ENCODE measurements around the gene CHD3. TPM values are rescaled to one million over a fixed set of nuclear protein-coding genes. Genes with fewer than 3 reads are reported as not detected.

The CHD3 gene
- total and polyA plus RNA-seq, 2 of the 13 experiments (the other 11 are each of a cell fraction or from before 2014, with no cell fraction given) = 2.7 to 3.7 TPM

- TF ChIP-seq MAX (IDR thresholded peaks at IDR 0.05) = peak; percentile 33; the same call in 1 of the 2 replicates
- no peak for TF ChIP-seq MTA3 (CRISPR knock-in tag; IDR thresholded peaks at IDR 0.05)
- TF ChIP-seq RAD21 (CRISPR knock-in tag; IDR thresholded peaks at IDR 0.05) = peak; percentile 86
- TF ChIP-seq LCORL (IDR thresholded peaks at IDR 0.05) = no peak
- TF ChIP-seq LCORL (CRISPR knock-in tag; IDR thresholded peaks at IDR 0.05) = 0 out of 2 replicates have a peak, but pooled peaks have one; percentile 52
- TF ChIP-seq RFXANK (CRISPR knock-in tag; IDR thresholded peaks at IDR 0.05) = no peak
- no peak for TF ChIP-seq KDM6A (CRISPR knock-in tag; IDR thresholded peaks at IDR 0.05; ENCODE audit: low read depth)
- TF ChIP-seq EHMT2 (IDR thresholded peaks at IDR 0.05; ENCODE audit: borderline replicate concordance, low read depth, low read length) = no peak
- 0 out of 2 replicates have a peak, but pooled peaks have one; percentile 22 for TF ChIP-seq ARID3A (IDR thresholded peaks at IDR 0.05; ENCODE audit: low read depth, low read length)
- TF ChIP-seq AKNA (CRISPR knock-in tag; IDR thresholded peaks at IDR 0.05; ENCODE audit: borderline replicate concordance) = no peak
- TF ChIP-seq STAG1 (CRISPR knock-in tag; IDR thresholded peaks at IDR 0.05) = peak; percentile 90
- TF ChIP-seq ZC3H13 (CRISPR knock-in tag; IDR thresholded peaks at IDR 0.05) = 0 out of 2 replicates have a peak, but pooled peaks have one; percentile 30
- no peak for TF ChIP-seq PTBP1 (IDR thresholded peaks at IDR 0.05; ENCODE audit: low read depth, low read length, poor library complexity, severe bottlenecking)
- TF ChIP-seq GPBP1L1 (CRISPR knock-in tag; IDR thresholded peaks at IDR 0.05) = no peak
Observed at GRCh38 chr17:7897773-7898172, 9.2 kb downstream of the CHD3 start (continued).
